ENCODE measurements around the gene DCST1.

- TF ChIP-seq, protein P1, sequence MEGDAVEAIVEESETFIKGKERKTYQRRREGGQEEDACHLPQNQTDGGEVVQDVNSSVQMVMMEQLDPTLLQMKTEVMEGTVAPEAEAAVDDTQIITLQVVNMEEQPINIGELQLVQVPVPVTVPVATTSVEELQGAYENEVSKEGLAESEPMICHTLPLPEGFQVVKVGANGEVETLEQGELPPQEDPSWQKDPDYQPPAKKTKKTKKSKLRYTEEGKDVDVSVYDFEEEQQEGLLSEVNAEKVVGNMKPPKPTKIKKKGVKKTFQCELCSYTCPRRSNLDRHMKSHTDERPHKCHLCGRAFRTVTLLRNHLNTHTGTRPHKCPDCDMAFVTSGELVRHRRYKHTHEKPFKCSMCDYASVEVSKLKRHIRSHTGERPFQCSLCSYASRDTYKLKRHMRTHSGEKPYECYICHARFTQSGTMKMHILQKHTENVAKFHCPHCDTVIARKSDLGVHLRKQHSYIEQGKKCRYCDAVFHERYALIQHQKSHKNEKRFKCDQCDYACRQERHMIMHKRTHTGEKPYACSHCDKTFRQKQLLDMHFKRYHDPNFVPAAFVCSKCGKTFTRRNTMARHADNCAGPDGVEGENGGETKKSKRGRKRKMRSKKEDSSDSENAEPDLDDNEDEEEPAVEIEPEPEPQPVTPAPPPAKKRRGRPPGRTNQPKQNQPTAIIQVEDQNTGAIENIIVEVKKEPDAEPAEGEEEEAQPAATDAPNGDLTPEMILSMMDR (conservative IDR thresholded peaks at IDR 0.05 in 1 of 2, IDR thresholded peaks at IDR 0.05 in 1 of 2; ENCODE audit: extremely low read depth in 1 of 2, insufficient read depth in 1 of 2, low read depth in 1 of 2, low read length in 2 of 2) = no peak
- TF ChIP-seq EZH2 (IDR thresholded peaks at IDR 0.05; ENCODE audit: borderline replicate concordance, low read length) = no peak
Observed at GRCh38 chr1:155006601-155007101, 27.0 kb upstream of the DCST1 start.

All from mammary epithelial cell (primary cell).